ENCODE data around the gene PTPRN2. TPM values are rescaled to one million over a fixed set of nuclear protein-coding genes. Genes with fewer than 3 reads are reported as not detected.
"Not testable (repeated sequence)": the region's sequence is repeated elsewhere in the genome, so short reads cannot be mapped to it uniquely, and the experiment has no call there.

The PTPRN2 gene
- polyA plus RNA-seq, 3 donors from 2014 or later: 1.9 to 3.7 (median 2.2) TPM

DNA sequence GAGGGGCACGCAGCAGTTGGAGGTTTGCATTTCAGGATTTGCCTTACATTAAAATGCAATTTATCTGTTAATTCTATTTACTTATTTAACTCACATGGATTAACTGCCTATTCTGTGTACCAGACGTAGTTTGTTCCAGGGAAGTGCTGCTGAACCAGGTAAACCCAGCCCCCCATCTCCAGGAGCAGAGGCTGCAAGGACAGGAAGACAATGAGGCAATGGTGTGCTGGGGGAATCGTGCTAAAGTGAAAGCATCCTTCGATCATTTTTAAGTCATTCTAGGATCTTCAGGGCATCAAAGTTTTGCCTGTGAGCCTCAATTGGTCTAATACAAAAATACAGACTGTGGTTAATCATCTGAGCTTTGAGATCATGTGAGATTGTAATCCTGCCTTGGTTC lies 1084.4 kb downstream of the PTPRN2 start:
- Mint-ChIP-seq H3K27ac (peak overlapping the region in 5 of 6 donors; percentile 73 to 92 (median 84)), H3K9me3 (peaks cover 0 to 1% (median 0%) of the 10 kb centered on the region in 6 donors), H3K4me1 (peaks cover 20 to 24% of the 10 kb centered on the region in 2 donors), H3K4me3 (peak overlapping the region; percentile 42 to 75 (median 69)), H3K36me3 (no peaks in the 10 kb centered on the region), H3K27me3 (ENCODE audit: low read depth in 3 of 3) (peaks cover 11 to 20% (median 16%) of the 10 kb centered on the region in 3 donors)
- DNase-seq: no peak

DNA sequence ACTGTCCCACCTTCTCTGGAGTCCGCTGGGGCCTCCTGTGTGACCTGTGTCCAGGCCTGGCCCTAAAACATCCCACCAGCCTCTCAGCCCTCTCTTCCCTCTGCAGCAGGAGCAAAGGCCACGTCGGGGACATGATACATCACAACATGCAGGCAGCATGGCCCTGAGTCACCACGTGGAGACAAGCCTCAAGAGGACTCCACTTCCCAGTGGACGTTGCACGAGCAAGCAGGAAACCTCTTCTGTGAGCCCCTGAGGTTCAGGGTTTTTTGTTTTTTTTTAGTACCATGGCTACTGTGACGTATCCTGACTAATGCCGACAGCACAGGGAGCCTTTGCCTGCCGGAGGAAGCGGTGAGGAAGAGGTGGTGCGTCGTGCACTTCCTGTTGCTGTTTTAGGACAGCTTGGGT lies 1084.9 kb downstream of the PTPRN2 start:
- H3K4me3 Mint-ChIP-seq: peak overlapping the region; percentile 42 to 75 (median 69)
- H3K36me3 Mint-ChIP-seq: no peaks in the 10 kb centered on the region
- peaks cover 20 to 24% of the 10 kb centered on the region in 2 donors for H3K4me1 Mint-ChIP-seq
- H3K9me3 Mint-ChIP-seq: peaks cover 0 to 1% (median 0%) of the 10 kb centered on the region in 6 donors
- peak overlapping the region; percentile 65 to 92 (median 80) for H3K27ac Mint-ChIP-seq
- peaks cover 8 to 18% (median 13%) of the 10 kb centered on the region in 3 donors for H3K27me3 Mint-ChIP-seq (ENCODE audit: low read depth in 3 of 3)
- peak; percentile 58 to 65 (median 61) for DNase-seq

DNA sequence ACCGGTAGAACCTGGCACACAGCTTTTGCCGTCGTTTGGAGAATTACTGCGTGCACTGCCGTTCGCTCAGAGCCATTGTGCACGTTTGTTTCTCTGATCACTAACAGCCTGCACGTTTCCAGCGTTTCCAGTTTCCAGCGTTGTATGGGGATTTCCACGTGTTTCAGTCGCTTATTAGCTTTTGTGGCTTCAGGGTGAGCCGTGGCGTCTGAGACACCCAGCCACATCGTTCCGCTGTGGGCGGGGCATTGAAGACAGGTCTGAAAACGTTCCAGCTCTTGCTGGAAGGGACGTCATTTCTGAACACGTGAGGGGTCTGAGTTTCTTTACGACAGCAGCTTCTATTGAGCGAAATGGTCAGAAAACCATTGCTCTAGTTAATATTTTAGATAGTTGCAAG lies 1086.0 kb downstream of the PTPRN2 start:
- H3K9me3 Mint-ChIP-seq: peaks cover 0 to 1% (median 0%) of the 10 kb centered on the region in 6 donors
- H3K4me3 Mint-ChIP-seq: no peak overlapping the region
- peaks cover 20 to 24% of the 10 kb centered on the region in 2 donors for H3K4me1 Mint-ChIP-seq
- no peaks in the 10 kb centered on the region for H3K36me3 Mint-ChIP-seq
- no peak overlapping the region for H3K27ac Mint-ChIP-seq
- no peak for DNase-seq
- peaks cover 3 to 15% (median 10%) of the 10 kb centered on the region in 3 donors for H3K27me3 Mint-ChIP-seq (ENCODE audit: low read depth in 3 of 3)

- DNase-seq, H3K27ac Mint-ChIP-seq, H3K9me3 Mint-ChIP-seq: not testable (repeated sequence)
Measured at GRCh38 chr7:157500989-157501540, 1086.6 kb downstream of the PTPRN2 start.

GRCh38 chr7:157500171-157500960 lies 1087.3 kb downstream of the PTPRN2 start:
- H3K27ac Mint-ChIP-seq: no peak overlapping the region
- H3K36me3 Mint-ChIP-seq: no peaks in the 10 kb centered on the region
- DNase-seq: no peak
- peaks cover 4 to 18% (median 17%) of the 10 kb centered on the region in 3 donors for H3K27me3 Mint-ChIP-seq (ENCODE audit: low read depth in 3 of 3)
- peaks cover 20 to 24% of the 10 kb centered on the region in 2 donors for H3K4me1 Mint-ChIP-seq
- no peak overlapping the region for H3K4me3 Mint-ChIP-seq
- peaks cover 0 to 1% (median 0%) of the 10 kb centered on the region in 6 donors for H3K9me3 Mint-ChIP-seq

More at GRCh38 chr7:157500989-157501540, 1086.6 kb downstream of the PTPRN2 start:
- H3K36me3 Mint-ChIP-seq, H3K4me3 Mint-ChIP-seq: not testable (repeated sequence)
- H3K4me1 Mint-ChIP-seq: peaks cover 20 to 24% of the 10 kb centered on the region in 2 donors
- peaks cover 2 to 15% (median 12%) of the 10 kb centered on the region in 3 donors for H3K27me3 Mint-ChIP-seq (ENCODE audit: low read depth in 3 of 3)

- Mint-ChIP-seq H3K27ac (peak overlapping the region in 1 of 6 donors; percentile 61), H3K27me3 (ENCODE audit: low read depth in 3 of 3) (peaks cover 4 to 17% (median 16%) of the 10 kb centered on the region in 3 donors), H3K36me3 (no peaks in the 10 kb centered on the region), H3K9me3 (peaks cover 0 to 1% (median 0%) of the 10 kb centered on the region in 6 donors), H3K4me3 (no peak overlapping the region), H3K4me1 (peaks cover 20 to 24% of the 10 kb centered on the region in 2 donors)
- no peak for DNase-seq
Measured at GRCh38 chr7:157499835-157500153, 1087.8 kb downstream of the PTPRN2 start.

GRCh38 chr7:157499121-157499834 lies 1088.3 kb downstream of the PTPRN2 start:
- DNase-seq: no peak
- Mint-ChIP-seq H3K27me3 (ENCODE audit: low read depth in 3 of 3) (peaks cover 5 to 18% (median 16%) of the 10 kb centered on the region in 3 donors), H3K4me3 (no peak overlapping the region), H3K4me1 (peaks cover 18 to 24% of the 10 kb centered on the region in 2 donors), H3K9me3 (peaks cover 0 to 1% (median 0%) of the 10 kb centered on the region in 6 donors), H3K27ac (peak overlapping the region in 1 of 6 donors; percentile 61), H3K36me3 (no peaks in the 10 kb centered on the region)

DNA sequence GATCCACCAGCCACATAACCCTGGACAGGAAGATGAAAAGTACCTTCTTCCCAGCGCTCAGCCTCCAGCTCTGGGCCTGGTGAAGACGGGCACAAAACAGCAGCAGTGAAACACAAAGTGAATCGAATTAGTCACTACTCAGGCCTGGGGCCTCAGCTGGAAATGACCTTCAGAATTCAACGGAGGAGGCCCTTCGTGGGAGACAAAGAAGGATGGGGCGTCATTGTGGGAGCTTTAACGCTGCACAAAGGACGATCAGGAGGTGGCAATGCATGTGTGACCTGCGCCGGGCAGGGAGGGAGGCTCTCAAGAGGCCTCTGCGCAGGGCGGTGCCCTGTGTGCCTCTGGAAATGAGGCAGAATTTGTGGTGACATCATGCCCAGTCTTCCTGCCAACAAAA lies 1089.0 kb downstream of the PTPRN2 start:
- peaks cover 10 to 18% (median 18%) of the 10 kb centered on the region in 3 donors for H3K27me3 Mint-ChIP-seq (ENCODE audit: low read depth in 3 of 3)
- no peaks in the 10 kb centered on the region for H3K36me3 Mint-ChIP-seq
- H3K4me3 Mint-ChIP-seq: no peak overlapping the region
- DNase-seq: no peak
- H3K27ac Mint-ChIP-seq: no peak overlapping the region
- peaks cover 16 to 21% of the 10 kb centered on the region in 2 donors for H3K4me1 Mint-ChIP-seq
- peaks cover 0 to 1% (median 0%) of the 10 kb centered on the region in 6 donors for H3K9me3 Mint-ChIP-seq

DNA sequence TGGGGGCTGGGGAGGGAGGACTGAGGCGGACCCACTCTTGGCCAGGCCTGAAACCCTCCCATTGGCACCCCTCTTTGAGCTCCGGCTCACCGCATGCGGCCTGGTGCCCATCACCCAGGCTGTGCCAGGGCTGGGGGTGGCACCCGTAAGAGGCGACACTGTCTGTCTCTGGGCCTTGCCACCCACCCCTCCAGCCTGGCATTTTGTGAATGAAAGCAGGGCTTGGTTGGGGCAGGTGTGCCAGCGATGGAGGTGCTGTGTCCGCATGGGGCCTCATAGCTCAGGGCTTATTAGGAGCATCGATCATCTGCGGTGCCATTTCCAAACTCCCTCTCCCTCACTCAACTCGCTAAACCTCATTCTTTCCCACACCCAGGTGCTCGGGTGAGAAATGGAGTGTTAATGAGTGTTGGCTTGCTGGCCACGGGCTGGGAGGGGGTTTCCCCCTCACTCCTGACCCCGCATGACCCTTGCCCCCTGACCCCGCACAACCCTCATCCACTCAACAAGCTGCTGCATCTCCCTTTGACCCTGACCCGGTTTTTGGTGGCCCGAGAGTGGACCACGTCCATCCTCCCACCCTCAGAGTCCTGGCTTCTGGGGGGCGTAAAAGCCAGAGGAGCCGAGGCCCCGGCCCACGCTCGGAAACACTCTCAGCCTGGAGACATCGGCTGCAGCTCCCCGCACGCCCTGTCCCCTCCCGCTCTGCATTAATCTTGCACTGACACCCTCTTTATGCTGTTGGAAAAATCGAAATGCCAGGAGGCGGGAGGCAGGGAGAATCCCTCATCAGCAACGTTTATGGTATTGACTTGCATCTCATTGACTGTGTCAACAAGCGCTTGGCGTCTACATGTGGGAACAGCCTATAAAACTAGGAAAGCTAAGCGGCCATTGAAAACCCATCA lies 1089.6 kb downstream of the PTPRN2 start:
- Mint-ChIP-seq H3K4me3 (no peak overlapping the region), H3K9me3 (peaks cover 0 to 1% (median 0%) of the 10 kb centered on the region in 6 donors), H3K36me3 (no peaks in the 10 kb centered on the region), H3K4me1 (peaks cover 10 to 14% of the 10 kb centered on the region in 2 donors), H3K27ac (no peak overlapping the region), H3K27me3 (ENCODE audit: low read depth in 3 of 3) (peaks cover 12 to 23% (median 18%) of the 10 kb centered on the region in 3 donors)
- DNase-seq: no peak

DNA sequence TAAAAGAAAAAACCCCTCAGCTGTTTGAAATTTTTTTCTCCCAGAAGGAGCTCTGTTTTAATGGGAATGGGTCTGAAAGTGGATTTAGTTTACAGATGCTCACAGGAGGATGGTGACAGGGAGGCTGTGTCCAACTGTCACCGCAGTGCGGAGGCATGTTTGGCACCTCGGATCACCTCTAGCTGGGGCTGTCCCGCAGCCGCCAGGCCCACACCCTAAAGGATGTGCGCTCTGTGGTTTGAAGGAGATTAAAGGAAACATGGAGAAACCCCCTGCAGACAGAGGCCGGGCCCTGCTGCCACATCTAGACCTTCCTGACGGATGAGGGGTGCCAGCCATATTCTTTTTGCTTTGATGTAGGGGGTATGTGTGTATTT lies 1090.3 kb downstream of the PTPRN2 start:
- H3K4me1 Mint-ChIP-seq: peaks cover 4 to 11% of the 10 kb centered on the region in 2 donors
- H3K27me3 Mint-ChIP-seq (ENCODE audit: low read depth in 3 of 3): peaks cover 14 to 28% (median 18%) of the 10 kb centered on the region in 3 donors
- no peak for DNase-seq
- peaks cover 0 to 6% (median 2%) of the 10 kb centered on the region in 6 donors for H3K9me3 Mint-ChIP-seq
- peaks cover 0 to 2% (median 0%) of the 10 kb centered on the region in 3 donors for H3K36me3 Mint-ChIP-seq
- no peak overlapping the region for H3K4me3 Mint-ChIP-seq
- no peak overlapping the region for H3K27ac Mint-ChIP-seq

- peaks cover 2 to 8% of the 10 kb centered on the region in 2 donors for H3K4me1 Mint-ChIP-seq
- peaks cover 14 to 32% (median 22%) of the 10 kb centered on the region in 3 donors for H3K27me3 Mint-ChIP-seq (ENCODE audit: low read depth in 3 of 3)
- H3K9me3 Mint-ChIP-seq: peaks cover 0 to 12% (median 5%) of the 10 kb centered on the region in 6 donors
- peaks cover 0 to 4% (median 0%) of the 10 kb centered on the region in 3 donors for H3K36me3 Mint-ChIP-seq
- H3K27ac Mint-ChIP-seq: no peak overlapping the region
- no peak overlapping the region for H3K4me3 Mint-ChIP-seq
- DNase-seq: no peak
Measured at GRCh38 chr7:157496416-157497275, 1091.0 kb downstream of the PTPRN2 start.

DNA sequence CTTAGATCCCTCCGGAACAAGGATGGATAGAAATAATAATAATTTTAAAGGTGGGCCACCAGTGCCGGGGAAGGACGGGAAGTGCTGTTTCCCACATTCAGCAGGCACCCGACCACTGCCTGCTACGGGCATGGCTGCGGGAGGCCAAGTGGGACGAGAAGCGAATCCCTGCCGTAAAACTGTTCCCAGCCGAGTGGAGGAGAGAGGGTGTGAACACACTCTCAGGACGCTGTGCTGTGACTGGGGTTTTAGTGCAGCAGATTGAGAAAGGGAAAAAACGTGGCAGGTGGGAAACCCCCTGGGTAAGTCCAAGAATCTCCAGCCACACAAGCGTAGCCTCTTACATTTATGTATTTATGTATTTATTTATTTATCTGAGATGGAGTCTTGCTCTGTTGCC lies 1092.0 kb downstream of the PTPRN2 start:
- Mint-ChIP-seq H3K27ac (no peak overlapping the region), H3K36me3 (peaks cover 0 to 4% (median 0%) of the 10 kb centered on the region in 3 donors), H3K27me3 (ENCODE audit: low read depth in 3 of 3) (peaks cover 18 to 37% (median 23%) of the 10 kb centered on the region in 3 donors), H3K4me3 (no peak overlapping the region), H3K4me1 (peaks cover 8 to 18% of the 10 kb centered on the region in 2 donors), H3K9me3 (peaks cover 5 to 17% (median 7%) of the 10 kb centered on the region in 6 donors)
- DNase-seq: no peak
